ENCODE results near the gene SORCS2.

The SORCS2 gene

DNA sequence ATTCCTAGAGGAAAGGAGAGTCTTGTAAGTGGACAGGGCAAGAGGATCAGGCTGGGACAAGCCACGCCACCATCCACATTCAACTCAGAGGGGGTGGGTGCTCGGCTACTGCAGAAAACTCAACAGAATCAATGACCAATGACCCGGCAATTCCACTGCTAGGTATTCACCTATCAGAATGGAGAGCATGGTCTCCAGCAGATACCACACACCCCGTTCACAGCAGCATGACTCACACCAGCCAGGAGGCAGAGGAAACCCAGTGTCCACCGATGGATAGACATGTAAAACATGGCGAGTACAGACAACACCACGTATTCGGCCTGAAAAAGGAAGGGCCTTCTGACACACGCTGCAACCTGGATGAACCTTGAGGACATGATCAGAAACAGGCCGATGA lies 571.5 kb downstream of the SORCS2 start:
- DNase-seq, result no peak

GRCh38 chr4:7764466-7764865 lies 572.1 kb downstream of the SORCS2 start:
- no peak for DNase-seq

GRCh38 chr4:7765666-7766065 lies 573.3 kb downstream of the SORCS2 start:
- DNase-seq, result no peak

DNA sequence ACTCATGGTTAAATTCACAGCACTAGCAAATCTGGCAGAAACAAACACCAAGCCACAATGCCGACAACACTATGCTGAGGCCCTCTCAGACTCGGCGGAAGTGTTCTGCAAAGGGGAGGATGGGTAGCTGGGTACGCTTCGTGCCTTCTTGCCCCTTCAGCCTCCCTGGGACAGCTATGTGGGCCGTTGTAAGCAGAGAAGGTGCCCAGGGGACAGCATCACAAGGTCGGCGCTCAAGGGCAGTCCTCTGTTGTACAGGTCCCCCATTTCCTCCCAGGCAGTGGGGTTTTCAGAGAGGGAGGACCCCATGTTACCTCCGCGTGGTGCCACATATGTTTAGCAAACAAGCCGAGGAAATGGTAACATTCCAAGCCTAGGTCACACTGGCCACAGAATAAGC lies 573.7 kb downstream of the SORCS2 start:
- no peak for DNase-seq

DNA sequence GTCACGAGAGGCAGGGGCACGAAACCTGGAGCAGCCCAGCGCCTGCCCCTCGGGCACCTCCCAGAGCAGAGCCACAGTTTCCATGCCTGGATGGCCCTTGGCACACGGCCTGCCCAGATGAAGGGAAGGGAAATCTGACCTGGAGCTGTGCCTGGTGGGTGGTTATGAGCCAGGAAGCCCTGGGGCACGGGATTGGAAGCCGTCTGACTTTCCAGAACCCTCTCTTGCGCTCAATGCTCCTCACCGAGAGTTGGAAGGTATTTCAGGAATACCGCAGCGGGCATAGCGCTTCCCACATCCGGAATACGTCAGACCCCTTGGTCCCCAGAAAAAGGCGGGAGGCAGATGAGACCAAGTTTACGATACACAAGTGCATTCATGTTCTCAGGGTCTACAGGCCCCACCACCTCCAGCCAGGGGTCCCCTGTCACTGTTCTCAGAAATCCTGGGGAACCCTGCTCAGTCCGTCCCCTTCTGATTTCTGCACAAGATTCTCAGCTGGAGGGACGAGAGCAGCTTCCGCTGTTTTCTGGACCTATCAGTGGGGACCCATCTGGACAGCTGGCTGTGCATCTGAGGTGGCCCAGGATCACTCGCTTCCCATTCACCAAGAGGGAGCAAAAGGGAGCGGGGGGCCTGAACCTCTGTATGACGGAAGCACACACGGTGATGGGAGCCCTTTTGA lies 574.5 kb downstream of the SORCS2 start:
- DNase-seq, result no peak

GRCh38 chr4:7767526-7767925 lies 575.2 kb downstream of the SORCS2 start:
- DNase-seq, result no peak

- DNase-seq, result no peak
Observed at GRCh38 chr4:7767966-7768365, 575.6 kb downstream of the SORCS2 start.

DNA sequence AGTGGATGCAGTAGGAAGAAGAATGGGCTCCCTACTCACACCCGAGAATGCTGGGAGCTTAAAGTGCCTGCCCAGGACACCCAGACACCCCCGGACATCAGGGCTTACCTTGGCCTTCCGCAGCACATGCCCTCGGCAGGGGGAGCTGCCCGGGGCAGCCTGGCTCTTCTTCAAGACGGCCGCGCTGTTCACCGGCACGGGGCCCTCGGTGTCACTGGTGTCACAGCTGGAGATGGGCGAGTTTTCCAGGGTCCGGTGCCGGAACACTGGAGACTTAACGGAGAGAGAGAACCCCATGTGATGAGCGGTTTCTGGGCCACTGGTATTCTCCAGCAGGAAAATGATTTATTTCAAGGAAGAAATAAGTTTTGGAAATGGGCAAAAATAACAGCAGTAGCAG lies 576.4 kb downstream of the SORCS2 start:
- DNase-seq, result no peak

DNA sequence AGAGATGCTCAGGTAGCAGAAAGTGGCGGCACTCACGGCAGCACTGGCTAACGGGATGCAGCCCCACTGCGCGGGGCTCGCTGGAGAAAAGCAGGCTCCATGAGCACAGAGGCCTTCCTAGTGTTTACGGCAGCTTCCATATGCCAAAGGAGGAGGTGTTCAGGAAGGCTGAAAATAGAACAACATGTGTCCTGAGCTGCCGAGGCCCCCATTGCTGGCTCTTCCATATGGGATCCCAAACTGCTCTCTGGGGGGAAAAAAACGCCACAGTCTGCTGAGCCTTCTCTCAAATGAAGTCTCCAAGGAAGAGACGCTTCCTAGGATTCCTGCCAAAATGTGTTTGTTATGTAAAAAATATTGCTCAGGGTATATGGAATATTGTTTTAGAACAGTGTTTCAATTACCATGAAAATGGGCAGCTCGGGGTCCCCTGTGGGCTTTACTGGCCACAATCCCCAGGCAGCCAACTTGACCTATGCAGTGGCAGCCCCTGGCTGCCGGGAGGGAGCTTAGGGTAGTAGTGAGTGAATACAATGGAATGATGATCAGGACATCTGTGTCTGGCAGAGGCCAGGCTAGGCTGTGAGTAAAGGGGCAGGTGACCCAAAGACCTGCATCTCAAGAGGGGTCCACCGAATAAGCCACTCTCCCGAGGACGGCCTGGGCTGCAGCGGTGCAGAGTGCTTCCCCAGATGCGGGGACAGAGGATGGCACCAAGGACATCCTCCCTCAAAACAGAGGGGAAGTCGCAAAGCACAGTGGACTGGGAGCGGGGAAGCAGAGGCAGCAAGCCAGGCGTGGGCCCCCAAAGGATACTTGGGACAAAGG lies 577.3 kb downstream of the SORCS2 start:
- no peak for DNase-seq

- DNase-seq, result peak; percentile 17
Observed at GRCh38 chr4:7770224-7771050, 578.1 kb downstream of the SORCS2 start.

GRCh38 chr4:7771056-7771455 lies 578.7 kb downstream of the SORCS2 start:
- no peak for DNase-seq

- DNase-seq, result no peak
Observed at GRCh38 chr4:7771541-7772507, 579.5 kb downstream of the SORCS2 start.

DNA sequence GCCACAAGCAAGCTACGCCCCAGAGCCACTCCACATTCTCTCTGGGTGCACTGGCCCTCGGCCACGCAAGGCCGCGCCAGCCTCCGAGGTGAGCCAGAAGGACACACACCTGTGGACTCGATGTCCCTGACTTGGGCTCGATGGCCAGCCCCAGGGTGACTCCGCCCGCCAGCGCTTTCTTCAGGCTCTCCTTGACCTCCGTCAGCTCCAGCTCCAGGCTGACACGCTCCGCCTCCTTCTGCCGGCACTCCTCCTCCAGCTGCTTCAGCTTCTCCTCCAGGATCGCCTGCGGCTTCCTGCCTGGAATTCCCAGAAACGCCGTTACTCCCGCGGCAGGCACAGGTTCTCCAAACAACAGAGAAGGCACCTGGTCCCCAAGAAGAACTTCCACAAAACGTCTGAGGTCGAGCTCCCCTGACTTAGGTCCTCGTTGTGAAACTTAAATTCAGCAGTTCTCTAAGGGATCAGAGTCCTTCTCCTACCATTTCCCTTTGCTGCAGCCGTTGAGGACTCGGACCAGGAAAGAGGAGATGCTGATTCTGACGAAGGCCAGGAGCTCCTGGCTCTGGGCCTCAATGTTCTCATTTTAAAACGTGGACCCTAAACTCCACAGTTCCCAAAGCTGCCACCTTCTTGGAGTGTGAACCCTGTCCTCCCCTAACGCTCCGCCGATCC lies 580.5 kb downstream of the SORCS2 start:
- DNase-seq, result no peak

GRCh38 chr4:7773401-7774180 lies 581.3 kb downstream of the SORCS2 start:
- DNase-seq, result no peak

GRCh38 chr4:7774301-7775294 lies 582.3 kb downstream of the SORCS2 start:
- no peak for DNase-seq

- DNase-seq, result no peak
Observed at GRCh38 chr4:7775396-7775795, 583.1 kb downstream of the SORCS2 start.

DNA sequence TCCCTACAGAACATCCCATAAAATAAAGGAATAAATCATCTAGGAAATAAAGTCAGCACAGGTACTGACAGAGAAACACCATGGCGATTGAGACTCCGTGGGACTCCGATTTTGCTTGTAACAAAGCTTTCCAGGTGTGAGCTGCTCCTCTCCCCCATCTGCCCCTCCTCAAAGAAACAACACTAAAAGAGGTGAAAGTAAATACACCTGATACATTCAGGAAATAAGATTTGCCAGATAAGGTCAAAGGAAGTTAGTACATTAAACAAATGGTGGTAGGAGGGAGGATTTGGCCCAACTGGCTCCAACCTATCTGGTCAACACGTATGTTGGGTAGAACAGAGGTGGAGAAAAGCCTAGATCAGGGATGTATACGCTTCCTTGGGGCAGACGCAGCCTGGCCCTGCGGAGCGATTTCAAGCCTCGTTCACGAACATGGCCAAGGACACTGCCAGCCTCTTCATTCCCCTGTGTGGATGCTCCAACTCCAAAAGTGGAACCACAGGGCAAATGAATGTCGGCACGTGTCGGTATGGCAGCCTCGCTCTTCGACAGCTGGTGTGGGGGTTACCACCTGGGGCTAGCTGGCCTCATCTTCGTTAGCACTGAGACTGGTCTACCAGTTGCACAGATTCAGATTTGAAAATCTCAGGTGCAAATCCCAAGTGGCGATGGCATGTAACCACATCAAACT lies 584.8 kb downstream of the SORCS2 start:
- no peak for DNase-seq

DNA sequence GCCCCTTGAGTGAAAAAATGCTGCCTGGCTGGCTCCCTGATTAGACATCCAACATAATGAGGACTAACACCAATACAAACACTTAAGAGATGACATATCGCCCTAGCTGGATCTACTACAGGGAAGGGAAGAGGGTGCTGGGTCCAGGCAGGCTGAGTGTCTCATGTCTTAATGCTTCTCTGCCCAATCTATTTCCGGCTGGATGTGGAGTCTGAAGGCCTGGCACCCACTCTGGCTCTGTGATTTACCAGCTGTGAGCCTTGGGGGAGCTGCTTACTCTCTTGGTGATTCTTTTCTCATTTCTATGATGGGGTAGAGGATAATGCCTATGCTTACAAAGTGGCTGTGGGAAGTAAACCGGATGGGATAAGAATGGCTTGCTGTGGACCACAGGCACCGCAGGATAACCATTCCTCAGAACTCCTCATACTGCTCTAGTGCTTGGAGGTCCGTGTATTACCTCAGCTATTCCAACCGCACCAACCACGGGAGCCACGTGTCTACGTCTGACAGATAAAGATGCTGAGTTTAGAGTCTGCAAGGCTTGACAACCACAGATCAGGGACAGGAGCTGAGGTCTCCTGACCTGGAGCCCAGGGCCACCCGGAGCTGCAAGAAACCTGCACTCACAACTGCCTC lies 585.7 kb downstream of the SORCS2 start:
- no peak for DNase-seq
